Measurements from ENCODE around the gene TNFRSF4.

DNA sequence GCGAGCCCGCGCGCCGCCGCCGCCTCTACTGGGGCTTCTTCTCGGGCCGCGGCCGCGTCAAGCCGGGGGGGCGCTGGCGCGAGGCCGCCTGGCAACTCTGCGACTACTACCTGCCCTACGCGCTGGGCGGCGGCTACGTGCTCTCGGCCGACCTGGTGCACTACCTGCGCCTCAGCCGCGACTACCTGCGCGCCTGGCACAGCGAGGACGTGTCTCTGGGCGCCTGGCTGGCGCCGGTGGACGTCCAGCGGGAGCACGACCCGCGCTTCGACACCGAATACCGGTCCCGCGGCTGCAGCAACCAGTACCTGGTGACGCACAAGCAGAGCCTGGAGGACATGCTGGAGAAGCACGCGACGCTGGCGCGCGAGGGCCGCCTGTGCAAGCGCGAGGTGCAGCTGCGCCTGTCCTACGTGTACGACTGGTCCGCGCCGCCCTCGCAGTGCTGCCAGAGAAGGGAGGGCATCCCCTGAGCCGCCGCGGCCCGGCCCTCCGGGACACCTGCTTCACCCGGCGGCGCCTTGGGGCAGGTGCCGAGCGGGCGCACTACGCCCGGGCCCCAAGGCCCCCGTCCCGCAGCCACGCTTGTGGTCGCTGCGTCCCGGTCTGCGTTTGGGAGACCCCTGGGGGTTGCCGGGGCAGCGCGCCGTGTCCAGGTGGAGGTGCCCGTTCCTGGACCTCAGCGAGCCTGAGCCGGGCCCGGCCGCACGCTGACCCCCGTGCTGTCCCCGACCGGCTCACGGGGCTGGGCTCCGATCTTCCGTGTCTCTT, 19.0 kb upstream of the TNFRSF4 start:
- no peak for TF ChIP-seq POLR2A (IDR thresholded peaks at IDR 0.05)
- TF ChIP-seq, protein P1, sequence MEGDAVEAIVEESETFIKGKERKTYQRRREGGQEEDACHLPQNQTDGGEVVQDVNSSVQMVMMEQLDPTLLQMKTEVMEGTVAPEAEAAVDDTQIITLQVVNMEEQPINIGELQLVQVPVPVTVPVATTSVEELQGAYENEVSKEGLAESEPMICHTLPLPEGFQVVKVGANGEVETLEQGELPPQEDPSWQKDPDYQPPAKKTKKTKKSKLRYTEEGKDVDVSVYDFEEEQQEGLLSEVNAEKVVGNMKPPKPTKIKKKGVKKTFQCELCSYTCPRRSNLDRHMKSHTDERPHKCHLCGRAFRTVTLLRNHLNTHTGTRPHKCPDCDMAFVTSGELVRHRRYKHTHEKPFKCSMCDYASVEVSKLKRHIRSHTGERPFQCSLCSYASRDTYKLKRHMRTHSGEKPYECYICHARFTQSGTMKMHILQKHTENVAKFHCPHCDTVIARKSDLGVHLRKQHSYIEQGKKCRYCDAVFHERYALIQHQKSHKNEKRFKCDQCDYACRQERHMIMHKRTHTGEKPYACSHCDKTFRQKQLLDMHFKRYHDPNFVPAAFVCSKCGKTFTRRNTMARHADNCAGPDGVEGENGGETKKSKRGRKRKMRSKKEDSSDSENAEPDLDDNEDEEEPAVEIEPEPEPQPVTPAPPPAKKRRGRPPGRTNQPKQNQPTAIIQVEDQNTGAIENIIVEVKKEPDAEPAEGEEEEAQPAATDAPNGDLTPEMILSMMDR (IDR thresholded peaks at IDR 0.05 in 4 of 5, conservative IDR thresholded peaks at IDR 0.05 in 1 of 5): no peak
